WTC11 (cell line): ENCODE measurements around the gene C12orf56. TPM values are rescaled to one million over a fixed set of nuclear protein-coding genes. Genes with fewer than 3 reads are reported as not detected.
"Not testable (repeated sequence)": the region's sequence is repeated elsewhere in the genome, so short reads cannot be mapped to it uniquely, and the experiment has no call there.

ENCODE experiments used
- ATAC-seq: fragments of 200-7000 bp; cut with Tn5 transposase; 2 replicates; pipeline ENCODE4 v1.10.0; 2021; ENCODE audit warnings: mild to moderate bottlenecking, moderate library complexity
- CTCF ChIA-PET: fragments of 300-600 bp; sonication (Branson Sonifier 250); formaldehyde crosslinking; loops from one replicate; lab custom pipeline; 2021; ENCODE audit warnings: antibody characterized with exemption; lab: Charles Lee
- POLR2A ChIA-PET: fragments of 350-600 bp; sonication (Branson Sonifier 250); formaldehyde crosslinking; loops from one replicate; lab custom pipeline; 2021; ENCODE audit warnings: antibody characterized with exemption; lab: Charles Lee
- DNase-seq: peaks from one replicate; pipeline ENCODE4 v3.0.0; 2021; ENCODE audit warnings: low spot score
- H3K27ac Mint-ChIP-seq: 2 replicates; pipeline ENCODE4 v1.8.0; 2021; ENCODE audit warnings: mixed read lengths
- H3K27me3 Mint-ChIP-seq: 2 replicates; pipeline ENCODE4 v1.8.0; 2021; ENCODE audit warnings: low read depth, mild to moderate bottlenecking, moderate library complexity, mixed read lengths
- H3K36me3 Mint-ChIP-seq: 2 replicates; pipeline ENCODE4 v1.8.0; 2021; ENCODE audit warnings: mixed read lengths
- H3K4me1 Mint-ChIP-seq: 2 replicates; pipeline ENCODE4 v1.8.0; 2022; ENCODE audit warnings: mixed read lengths
- H3K4me3 Mint-ChIP-seq: 2 replicates; pipeline ENCODE4 v1.8.0; 2021; ENCODE audit warnings: mild to moderate bottlenecking, moderate library complexity, mixed read lengths
- H3K9me3 Mint-ChIP-seq: 2 replicates; pipeline ENCODE4 v1.8.0; 2021; ENCODE audit warnings: mixed read lengths
- TP53 ChIP-seq: sonication (generic); formaldehyde crosslinking; IDR thresholded peaks from 2 replicates; pipeline ENCODE4 v1.8.1; 2023; ENCODE audit warnings: mild to moderate bottlenecking, missing genetic modification reagents
- ZNF121 ChIP-seq: sonication (generic); formaldehyde crosslinking; IDR thresholded peaks from 2 replicates; pipeline ENCODE4 v1.8.0; 2023; ENCODE audit warnings: missing genetic modification reagents
- total RNA-seq: library from RNA; stranded (reverse); gene quantifications from 3 replicates; pipeline ENCODE4 v1.2.3, GENCODE V29; 2021
- TF ChIP-seq, protein P1 (sequence below): sonication (generic); formaldehyde crosslinking; IDR thresholded peaks from 2 replicates; pipeline ENCODE4 v1.8.1; 2022; ENCODE audit warnings: missing genetic modification reagents, borderline replicate concordance

Gene C12orf56
- total RNA-seq, 1 experiment from 2014 or later = 2.5 TPM

DNA sequence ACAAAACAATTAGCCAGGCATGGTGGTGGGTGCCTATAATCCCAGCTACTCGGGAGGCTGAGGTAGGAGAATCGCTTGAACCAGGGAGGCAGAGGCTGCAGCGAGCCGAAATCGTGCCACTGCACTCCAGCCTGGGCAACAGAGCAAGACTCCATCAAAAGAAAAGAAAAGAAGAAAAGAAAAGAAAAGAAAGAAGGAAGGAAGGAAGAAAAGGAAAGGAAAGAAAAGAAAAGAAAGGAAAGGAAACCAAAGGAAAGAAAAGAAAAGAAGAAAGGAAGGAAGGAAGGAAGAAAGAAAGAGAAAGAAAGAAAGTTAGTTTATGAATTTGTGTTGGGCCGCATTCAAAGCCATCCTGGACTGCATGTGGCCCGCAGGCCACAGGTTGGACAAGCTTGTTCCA is 172.9 kb downstream of the C12orf56 start:
- H3K9me3 Mint-ChIP-seq, H3K4me3 Mint-ChIP-seq, H3K27me3 Mint-ChIP-seq, H3K27ac Mint-ChIP-seq, DNase-seq, CTCF ChIA-PET, ATAC-seq, H3K36me3 Mint-ChIP-seq: not testable (repeated sequence)
- H3K4me1 Mint-ChIP-seq = peaks cover 34% of the 10 kb centered on the region
- TF ChIP-seq, protein P1, sequence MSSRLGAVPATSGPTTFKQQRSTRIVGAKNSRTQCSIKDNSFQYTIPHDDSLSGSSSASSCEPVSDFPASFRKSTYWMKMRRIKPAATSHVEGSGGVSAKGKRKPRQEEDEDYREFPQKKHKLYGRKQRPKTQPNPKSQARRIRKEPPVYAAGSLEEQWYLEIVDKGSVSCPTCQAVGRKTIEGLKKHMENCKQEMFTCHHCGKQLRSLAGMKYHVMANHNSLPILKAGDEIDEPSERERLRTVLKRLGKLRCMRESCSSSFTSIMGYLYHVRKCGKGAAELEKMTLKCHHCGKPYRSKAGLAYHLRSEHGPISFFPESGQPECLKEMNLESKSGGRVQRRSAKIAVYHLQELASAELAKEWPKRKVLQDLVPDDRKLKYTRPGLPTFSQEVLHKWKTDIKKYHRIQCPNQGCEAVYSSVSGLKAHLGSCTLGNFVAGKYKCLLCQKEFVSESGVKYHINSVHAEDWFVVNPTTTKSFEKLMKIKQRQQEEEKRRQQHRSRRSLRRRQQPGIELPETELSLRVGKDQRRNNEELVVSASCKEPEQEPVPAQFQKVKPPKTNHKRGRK = peak; percentile 56; the same call in 1 of the 2 replicates
- TF ChIP-seq ZNF121 (CRISPR knock-in tag) = 0 out of 2 replicates have a peak, but pooled peaks have one; percentile 30
- POLR2A ChIA-PET = interaction anchor here (0.6 kb wide), 1 partner anchor 155 kb away, joined by 4 read pairs; no protein-coding TSS in a partner anchor

DNA sequence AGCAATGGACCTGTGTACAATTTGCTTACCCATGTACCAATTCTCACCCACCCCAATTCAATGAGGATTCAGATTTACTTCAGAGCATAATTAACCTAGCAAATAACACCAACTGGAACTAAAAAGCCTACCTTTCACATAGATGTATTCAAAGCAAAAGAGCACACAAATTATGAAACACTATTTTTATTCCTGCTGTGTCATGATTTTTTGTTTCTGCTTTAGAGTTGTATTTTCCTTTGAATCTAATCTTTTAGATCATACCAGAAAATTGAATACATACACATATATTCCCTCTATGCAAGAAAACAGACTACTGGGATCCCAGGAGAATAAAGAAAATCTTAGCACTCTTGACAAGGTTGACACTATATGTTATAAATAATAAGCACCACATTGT is 174.3 kb downstream of the C12orf56 start:
- ATAC-seq (no peak), DNase-seq (no peak)
- POLR2A ChIA-PET = no interaction called here
- peaks cover 4% of the 10 kb centered on the region for H3K9me3 Mint-ChIP-seq
- H3K4me3 Mint-ChIP-seq = no peak overlapping the region
- no peaks in the 10 kb centered on the region for H3K27me3 Mint-ChIP-seq
- TF ChIP-seq TP53 (CRISPR knock-in tag) = no peak
- H3K4me1 Mint-ChIP-seq = peaks cover 30% of the 10 kb centered on the region
- no peak overlapping the region for H3K27ac Mint-ChIP-seq
- CTCF ChIA-PET = no interaction called here
- peaks cover 9% of the 10 kb centered on the region for H3K36me3 Mint-ChIP-seq

Other genes starting within 250 kb of the C12orf56 start
- gene KICS2, start 168.5 kb downstream of the C12orf56 start, total RNA-seq = 9.9 to 11.6 TPM (median 10.7 TPM) in 3 replicates
- 107 to 134 TPM (median 111 TPM) in 3 replicates for gene XPOT, start 13.6 kb upstream of the C12orf56 start, total RNA-seq
- 15.9 to 17.7 TPM (median 16.8 TPM) in 3 replicates for gene TBK1, start 61.4 kb upstream of the C12orf56 start, total RNA-seq
- 45.2 to 54.7 TPM (median 50.2 TPM) in 3 replicates for gene RASSF3, start 219.7 kb upstream of the C12orf56 start, total RNA-seq